HL-60 (cell line): ENCODE data around the gene CSMD2.

Experiments
- DNase-seq, 2 experiments: peaks; one replicate each; pipeline ENCODE4 v3.0.0-alpha.2; 2010 to 2020; ENCODE audit warnings: low read depth in 1 of 2, low spot score in 1 of 2
- H3K27ac ChIP-seq: fragments of 250-450 bp; sonication (Bioruptor Pico); replicated peaks from 2 replicates; pipeline ENCODE4 v1.5.1; 2020; ENCODE audit warnings: mild to moderate bottlenecking, moderate library complexity
- H3K27me3 ChIP-seq: fragments of 250-450 bp; sonication (Bioruptor Pico); 2 replicates; pipeline ENCODE4 v1.5.1; 2021; ENCODE audit warnings: mild to moderate bottlenecking, moderate library complexity; ENCODE audit not compliant: insufficient read depth, poor library complexity, severe bottlenecking
- H3K4me3 ChIP-seq: replicated peaks from 2 replicates; pipeline ENCODE4 v1.5.1; 2011; ENCODE audit warnings: mild to moderate bottlenecking, control low read depth, low read length; ENCODE audit not compliant: insufficient read depth
- CTCF ChIP-seq: IDR thresholded peaks from one replicate; pipeline ENCODE4 v1.5.1; 2011; ENCODE audit warnings: low read length, control low read depth, inconsistent platforms; ENCODE audit not compliant: insufficient read depth
- GABPA ChIP-seq: IDR thresholded peaks from 2 replicates; pipeline ENCODE4 v1.6.1; 2012; ENCODE audit warnings: low read depth
- POLR2AphosphoS5 ChIP-seq: IDR thresholded peaks from 2 replicates; pipeline ENCODE4 v1.6.1; 2012; ENCODE audit warnings: low read depth
- REST ChIP-seq: IDR thresholded peaks from 2 replicates; pipeline ENCODE4 v1.6.1; 2012; ENCODE audit warnings: low read depth; ENCODE audit not compliant: insufficient replicate concordance
- SPI1 ChIP-seq: IDR thresholded peaks from 2 replicates; pipeline ENCODE4 v1.6.1; 2012; ENCODE audit warnings: low read depth, mild to moderate bottlenecking, borderline replicate concordance

The CSMD2 gene

GRCh38 chr1:34188985-34189384 lies 24.0 kb upstream of the CSMD2 start:
- no peak for DNase-seq
- no peak overlapping the region for H3K27ac ChIP-seq
- H3K4me3 ChIP-seq: no peak overlapping the region
- H3K27me3 ChIP-seq: no peaks in the 10 kb centered on the region
- TF ChIP-seq SPI1: no peak
- TF ChIP-seq REST: no peak
- no peak for TF ChIP-seq CTCF
- TF ChIP-seq GABPA: no peak
- no peak for TF ChIP-seq POLR2AphosphoS5

GRCh38 chr1:34188418-34188817 lies 23.4 kb upstream of the CSMD2 start:
- Histone ChIP-seq H3K4me3 (no peak overlapping the region), H3K27me3 (no peaks in the 10 kb centered on the region), H3K27ac (no peak overlapping the region)
- TF ChIP-seq SPI1 (no peak), REST (no peak), CTCF (no peak), POLR2AphosphoS5 (no peak), GABPA (no peak)
- DNase-seq: no peak

GRCh38 chr1:34186741-34187494 lies 21.9 kb upstream of the CSMD2 start:
- Histone ChIP-seq H3K27ac (no peak overlapping the region), H3K27me3 (no peaks in the 10 kb centered on the region)

More at GRCh38 chr1:34186741-34187494, 21.9 kb upstream of the CSMD2 start:
- DNase-seq: no peak
- no peak overlapping the region for H3K4me3 ChIP-seq
- TF ChIP-seq POLR2AphosphoS5 (no peak), CTCF (no peak), SPI1 (no peak), REST (no peak), GABPA (no peak)
